ENCODE measurements around the gene PKP4.

The PKP4 gene

DNA sequence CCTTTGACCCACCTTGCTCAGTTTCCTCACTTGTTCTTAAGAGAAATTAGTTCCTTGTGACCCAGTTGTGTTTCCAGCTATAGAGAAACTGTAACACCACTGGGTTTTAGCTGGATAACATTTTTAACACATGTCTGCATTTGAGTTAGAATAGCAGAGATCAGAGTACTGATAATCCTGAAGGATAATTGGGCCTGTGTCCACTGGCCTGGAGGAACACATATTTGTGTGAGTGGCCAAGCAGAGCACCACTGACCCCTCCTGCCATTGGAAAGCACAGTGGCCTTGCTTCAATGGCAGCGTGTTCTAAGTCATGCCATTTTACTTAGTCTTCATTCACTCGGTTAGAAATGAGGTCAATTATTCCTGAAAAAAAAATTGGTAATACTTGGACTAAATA, 42.6 kb downstream of the PKP4 start:
- no peak for DNase-seq (ENCODE audit: low read depth in 2 of 2)

DNA sequence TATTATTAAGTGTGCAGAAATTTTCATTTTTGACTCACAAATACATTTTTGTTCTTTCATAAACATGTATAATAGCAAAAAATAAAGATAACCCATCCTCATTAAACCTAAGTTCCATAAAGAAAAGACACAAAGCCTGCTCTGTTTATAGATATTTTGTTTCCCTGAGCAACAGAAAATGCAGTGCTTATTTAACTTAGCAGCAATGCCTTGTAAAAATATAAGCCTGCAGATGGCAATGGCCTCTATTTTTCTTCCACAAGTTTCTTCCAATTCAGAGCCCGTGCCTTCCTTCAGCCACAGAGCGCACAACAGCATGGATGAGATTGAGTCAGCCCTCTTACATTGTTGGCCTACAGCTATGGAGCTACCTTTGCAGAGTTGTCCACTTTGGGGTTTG, 43.6 kb downstream of the PKP4 start:
- no peak for DNase-seq (ENCODE audit: low read depth in 2 of 2)

DNA sequence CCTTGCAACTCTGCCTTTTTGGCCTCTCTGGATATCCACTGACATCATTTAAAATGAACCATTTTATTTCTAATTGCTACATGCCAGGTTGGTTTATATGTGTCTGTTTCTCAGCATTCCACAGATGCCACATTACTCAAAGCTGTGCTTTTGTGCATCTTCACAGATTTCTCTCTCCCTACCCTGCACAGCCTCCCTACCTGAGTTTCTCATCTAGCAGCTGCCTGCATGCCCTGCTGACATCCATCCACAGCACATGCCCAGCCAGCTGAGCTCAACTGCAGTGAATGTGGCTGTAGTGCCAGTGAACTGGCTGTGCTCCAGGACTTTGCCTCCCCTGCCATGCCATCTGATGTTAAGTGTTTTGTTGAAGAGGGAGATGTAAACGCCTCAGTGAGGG, 44.5 kb downstream of the PKP4 start:
- DNase-seq (ENCODE audit: low read depth in 2 of 2): no peak

DNA sequence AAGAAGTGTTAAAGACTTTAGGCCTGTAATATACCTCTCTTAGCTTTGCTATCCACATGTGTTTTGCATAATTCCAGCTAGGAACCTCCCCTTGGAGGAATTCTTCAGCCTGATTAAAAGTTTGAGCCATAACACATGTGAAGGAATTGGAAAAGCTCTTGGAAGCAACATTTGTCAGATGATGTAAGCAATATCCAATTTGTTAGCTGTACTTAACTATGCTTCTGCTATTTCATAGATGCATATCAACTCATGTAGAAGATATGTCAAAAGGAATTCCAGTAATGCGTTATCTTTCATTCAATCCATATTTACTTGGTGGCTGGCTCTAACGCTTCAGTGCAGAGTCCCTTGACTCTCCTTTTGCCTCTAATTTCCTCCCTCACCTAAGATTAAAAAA, 46.2 kb downstream of the PKP4 start:
- DNase-seq (ENCODE audit: low read depth in 2 of 2): no peak

DNA sequence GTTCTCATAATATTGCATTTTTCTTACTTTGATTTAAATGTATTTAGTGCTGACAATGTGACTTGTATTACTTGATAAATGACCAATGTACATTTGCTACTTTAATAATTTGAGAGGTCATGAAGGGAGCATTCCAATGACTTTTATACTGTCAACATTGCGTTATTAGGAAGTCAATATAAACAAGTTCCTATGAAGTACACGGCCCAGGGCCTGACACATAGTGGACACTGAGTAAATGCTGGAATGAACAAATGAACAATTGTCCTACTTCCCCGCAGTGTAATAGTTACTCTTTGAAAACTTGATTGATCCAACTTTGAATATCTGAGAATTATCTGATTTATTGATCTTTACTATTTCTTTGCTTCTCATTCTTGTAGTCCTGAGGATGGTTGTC, 47.3 kb downstream of the PKP4 start:
- DNase-seq (ENCODE audit: low read depth in 2 of 2): no peak

DNA sequence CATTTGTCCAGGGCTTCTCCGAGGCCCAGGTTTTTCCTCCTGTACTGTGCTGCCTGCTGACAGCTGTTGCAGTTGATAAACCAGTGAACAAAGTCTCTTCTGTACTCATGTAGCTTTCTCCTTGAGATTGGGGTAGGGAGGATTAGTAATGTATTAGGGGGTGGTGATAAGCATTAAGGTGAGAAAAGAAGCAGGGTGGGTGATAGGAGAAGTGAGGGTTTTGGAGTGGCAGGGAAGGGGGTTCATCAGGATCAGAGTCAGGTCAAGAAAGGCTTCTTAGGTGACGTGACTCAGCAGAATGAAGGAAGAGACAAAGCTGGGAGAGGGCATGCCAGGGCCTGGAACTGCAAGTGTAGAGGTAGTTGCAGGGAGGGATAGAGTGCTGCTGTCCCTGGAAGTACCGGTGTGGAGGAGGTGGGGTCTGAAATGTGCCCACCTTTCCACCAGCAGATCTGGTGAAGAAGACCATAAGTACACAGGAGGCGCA, 48.7 kb downstream of the PKP4 start:
- DNase-seq (ENCODE audit: low read depth in 2 of 2): no peak

DNA sequence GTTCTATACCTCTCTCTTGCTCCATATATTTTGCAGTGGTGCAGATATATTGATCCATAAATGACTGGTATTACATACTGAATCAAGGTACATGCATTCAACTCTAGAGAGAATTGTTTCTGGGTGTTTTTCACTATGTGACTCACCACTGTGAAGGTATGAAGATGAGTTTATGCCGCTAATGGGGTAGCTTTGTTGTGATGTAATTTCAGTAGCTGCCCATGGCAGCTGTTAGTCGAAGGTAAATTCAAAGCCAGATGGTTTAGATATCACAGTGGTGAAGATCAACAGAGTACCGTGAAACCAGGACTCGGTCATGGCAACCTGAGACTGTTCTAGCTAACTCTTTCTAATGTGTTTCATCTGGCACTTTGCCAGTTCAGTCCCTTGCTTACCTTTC, 50.4 kb downstream of the PKP4 start:
- no peak for DNase-seq (ENCODE audit: low read depth in 2 of 2)

DNA sequence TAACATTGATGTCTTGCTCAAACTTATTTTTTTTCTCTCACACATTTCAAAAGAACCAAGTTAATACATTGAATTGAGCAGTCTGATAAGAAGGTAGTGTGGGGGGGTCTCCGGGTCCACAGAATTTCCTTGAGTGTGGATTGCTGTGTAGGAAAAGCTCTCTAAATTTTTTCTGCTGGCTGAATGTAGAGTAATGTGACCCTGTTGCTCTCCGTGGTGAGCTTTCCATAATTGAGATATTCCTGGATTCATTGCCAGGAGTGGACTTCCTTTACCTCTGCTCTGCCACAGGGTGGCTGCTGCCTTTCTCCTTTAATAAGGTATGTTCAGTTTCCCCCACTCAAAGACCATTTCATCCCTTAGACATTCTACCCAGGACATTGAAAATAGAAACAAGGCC, 50.9 kb downstream of the PKP4 start:
- DNase-seq (ENCODE audit: low read depth in 2 of 2): no peak

DNA sequence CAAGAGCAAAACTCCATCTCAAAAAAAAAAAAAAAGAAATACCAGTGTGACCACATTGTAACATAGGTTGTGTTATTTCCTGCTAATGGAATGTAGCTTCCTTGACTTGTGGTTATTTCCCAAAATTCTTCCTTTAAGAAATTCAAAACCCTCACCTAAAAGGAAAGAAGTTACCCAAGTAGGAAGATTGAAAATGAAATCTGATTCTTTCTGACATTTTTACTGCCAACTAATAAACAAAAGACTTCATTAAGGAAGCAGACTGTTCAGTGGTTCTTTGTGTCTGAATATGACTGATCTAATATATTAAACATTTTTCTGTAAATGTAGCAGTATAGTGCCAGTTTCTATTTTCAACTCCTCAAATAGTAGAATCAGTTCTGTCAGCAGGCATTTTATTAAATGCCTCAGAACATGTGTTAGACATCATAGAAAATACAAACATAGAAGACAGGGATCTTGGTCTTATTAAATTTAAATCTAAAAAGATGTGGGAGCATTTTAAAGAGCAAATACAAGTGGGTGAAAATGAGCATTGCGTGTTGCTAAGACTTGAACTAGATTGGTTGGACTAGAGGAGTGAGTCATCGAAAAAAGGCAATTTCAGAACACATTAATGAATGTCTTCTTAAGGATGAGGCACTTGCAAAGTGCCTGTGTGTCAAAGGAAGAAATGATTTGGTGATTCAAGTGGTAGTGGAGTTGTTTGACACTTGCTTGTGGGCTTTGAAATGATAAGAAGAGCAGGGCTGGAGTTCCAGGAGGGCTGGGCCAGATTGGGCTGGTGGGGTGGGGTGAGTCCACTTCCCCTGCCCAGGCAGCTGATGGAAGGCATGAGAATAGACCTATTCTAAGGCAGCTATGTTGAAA, 53.4 kb downstream of the PKP4 start:
- no peak for DNase-seq (ENCODE audit: low read depth in 2 of 2)

DNA sequence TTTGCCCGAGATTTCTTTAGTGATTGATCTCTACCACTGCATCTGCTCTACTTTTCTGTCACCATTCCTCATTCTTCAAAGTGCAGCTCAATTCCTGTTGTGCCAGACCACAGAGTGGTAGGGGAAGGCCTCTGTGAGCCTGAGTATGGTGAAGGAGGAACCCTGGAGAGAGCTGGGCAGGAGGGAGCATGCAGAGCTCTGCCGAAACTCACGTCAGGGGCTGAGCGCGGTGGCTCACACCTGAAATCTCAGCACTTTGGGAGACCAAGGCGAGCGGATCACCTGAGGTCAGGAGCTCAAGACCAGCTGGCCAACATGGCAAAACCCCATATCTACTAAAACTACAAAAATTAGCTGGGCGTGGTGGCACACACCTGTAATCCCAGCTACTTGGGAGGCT, 54.1 kb downstream of the PKP4 start:
- no peak for DNase-seq (ENCODE audit: low read depth in 2 of 2)

DNA sequence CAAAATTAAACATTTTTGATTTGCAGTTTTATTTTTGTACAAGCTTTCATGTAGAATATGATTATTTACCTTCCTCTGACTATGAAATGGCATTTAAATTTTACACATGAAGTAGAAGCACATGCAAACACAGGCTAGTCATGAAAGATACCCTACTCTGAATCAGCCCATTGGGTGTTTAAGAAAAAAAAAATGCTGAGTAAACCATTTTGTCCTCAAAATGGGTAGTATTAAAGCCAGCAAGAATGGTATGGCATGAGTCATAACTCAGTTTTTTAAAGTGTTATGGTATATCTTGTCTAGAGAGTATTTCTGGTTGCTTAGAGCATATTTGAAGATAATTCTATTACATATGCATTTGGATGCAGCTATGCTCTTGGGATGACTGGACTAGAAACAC, 55.0 kb downstream of the PKP4 start:
- no peak for DNase-seq (ENCODE audit: low read depth in 2 of 2)

DNA sequence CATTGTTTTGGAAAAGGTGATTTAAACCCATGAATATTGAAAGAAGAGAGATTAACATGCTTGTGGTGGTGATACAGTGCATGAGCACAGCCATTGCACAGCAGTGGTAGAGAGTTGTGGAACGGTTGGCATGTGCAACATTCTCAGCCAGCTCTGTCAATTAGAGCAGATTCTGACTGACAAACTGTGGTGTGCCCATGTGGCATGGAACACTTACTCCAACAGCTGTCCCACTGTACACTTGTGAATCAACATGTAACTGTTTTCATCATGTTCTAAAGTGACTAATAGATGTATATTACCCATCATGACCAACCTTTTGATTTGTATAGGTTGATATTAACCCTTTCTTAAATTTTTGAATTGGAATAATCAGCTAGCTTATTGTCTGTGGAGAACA, 55.6 kb downstream of the PKP4 start:
- DNase-seq (ENCODE audit: low read depth in 2 of 2): no peak

DNA sequence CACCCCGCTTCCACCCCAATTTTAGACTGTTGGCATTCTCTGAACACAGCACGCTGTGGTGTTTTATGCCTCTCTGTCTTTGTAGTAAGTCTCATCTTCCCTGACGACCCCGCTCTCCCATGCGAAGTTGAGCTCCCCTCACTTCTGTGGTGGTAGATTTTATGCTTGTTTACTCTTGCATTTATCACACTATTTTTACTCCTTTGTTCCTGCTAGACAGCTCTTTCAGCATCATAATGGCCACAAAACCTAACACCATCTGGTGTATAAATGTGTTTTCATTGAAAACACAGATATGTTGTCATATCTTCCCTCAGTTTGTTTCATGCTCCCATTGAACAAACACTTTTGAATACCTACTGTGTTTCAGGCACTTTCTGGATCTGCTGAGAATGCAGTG, 57.1 kb downstream of the PKP4 start:
- DNase-seq (ENCODE audit: low read depth in 2 of 2): no peak

DNA sequence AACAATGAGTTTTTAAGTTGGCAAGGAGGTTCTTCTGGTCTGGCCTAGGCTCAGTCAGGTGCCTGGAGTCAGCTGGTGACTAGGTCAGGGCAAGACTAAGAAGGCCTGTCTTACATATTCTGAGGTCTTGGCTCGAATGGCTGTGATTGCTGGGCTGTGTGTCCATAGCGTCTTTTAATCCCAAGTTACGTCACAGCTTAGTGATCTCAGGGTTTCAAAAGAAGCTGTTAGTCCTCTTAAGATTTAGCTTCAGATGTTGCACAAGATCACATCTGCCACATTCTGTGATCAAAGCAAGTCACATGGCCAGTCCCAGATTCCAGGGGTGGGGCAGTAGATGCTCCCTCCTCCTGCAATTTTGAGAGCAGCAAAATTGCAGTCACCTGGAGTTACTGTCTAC, 61.3 kb downstream of the PKP4 start:
- DNase-seq (ENCODE audit: low read depth in 2 of 2): no peak

DNA sequence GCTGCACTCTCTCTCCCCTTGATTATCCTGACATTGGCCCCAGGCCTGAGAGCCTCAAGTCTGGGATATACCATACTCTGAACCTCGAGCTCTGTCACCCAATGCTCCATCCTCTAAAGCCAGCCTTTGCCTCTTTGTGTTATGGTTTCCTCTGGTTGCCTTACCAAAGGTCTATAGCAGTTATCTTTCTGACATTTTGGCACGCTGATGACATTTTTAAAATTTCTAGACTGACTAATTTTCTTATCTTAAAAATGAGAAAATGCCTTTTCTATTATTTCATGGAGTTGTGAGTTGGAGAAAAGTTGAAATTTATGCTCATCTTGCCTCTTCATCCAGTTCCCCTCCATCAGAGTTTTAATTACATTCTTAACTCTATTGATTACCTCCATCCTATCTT, 62.7 kb downstream of the PKP4 start:
- DNase-seq (ENCODE audit: low read depth in 2 of 2): no peak

DNA sequence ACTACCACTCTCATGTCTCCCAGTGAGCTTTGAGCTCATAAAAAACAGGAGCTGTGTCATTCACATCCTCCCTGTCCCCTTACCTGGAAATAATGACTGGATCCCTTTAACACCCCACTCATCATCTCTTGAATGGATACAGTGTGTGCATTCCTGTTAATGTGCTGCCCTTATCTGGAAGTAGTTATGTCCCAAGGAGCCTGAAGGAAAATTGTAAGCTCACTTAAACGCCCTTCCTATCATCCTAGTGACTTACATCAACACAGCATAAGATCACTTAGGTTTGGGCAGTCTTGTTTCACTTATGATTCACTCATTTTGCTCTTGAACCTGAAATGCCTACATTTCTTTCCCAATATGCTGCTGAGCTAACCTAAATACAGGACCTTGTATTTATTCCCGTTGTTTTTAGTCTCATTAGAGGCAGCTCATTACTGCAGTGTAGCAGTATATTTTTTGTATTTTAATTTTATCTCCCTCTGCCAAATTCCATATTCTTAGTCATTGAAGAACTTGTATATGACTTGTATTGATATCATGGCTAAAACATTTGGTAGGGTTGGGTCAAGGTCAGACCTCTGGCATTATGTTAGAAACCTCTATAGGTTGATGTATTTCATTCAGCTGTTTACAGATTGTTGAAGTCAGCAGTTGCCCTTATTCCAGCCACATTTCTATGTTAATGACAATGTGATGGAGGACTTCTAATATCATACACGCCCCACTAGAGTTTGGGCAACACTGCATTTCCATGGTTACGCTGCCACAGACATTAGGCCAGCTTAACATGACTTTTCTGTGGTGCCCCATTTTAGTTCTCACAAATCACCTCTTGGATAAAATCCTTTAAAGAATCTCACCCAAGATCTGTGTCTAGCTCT, 72.9 kb downstream of the PKP4 start:
- no peak for DNase-seq (ENCODE audit: low read depth in 2 of 2)

DNA sequence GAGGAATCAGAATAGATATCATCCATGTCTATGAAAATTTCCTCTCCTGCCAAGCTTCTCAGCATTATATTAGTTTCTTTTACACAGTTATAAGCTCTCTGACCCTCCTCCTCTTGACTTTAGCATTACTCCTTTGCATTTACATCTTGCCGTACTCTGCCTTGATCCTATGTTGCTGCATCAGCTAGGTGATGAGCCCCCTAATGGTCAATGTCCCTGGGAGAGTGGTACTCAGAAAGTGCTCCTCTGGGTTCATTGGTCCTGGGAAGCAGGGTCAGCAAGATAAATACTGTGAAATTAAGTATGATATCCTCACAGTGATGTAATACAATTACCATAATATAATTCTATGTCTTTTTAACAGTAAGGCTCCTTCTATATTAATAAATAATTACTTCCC, 74.1 kb downstream of the PKP4 start:
- no peak for DNase-seq (ENCODE audit: low read depth in 2 of 2)

DNA sequence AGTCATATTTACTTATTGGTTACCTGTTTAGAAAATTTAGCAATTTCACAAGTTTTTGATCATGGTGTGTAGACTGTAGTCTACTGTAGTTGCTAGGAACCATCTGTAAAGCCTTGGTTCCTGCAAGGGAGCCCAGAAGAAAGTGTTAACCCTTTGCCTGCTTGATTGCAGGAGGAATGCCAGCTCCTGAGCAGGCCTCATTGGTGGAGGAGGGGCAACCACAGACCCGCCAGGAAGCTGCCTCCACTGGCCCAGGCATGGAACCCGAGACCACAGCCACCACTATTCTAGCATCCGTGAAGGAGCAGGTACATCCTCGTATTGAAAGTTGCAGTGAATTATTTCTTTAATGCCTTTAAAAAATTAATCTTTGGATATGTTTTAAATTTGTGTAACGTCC, 76.3 kb downstream of the PKP4 start:
- no peak for DNase-seq (ENCODE audit: low read depth in 2 of 2)

DNA sequence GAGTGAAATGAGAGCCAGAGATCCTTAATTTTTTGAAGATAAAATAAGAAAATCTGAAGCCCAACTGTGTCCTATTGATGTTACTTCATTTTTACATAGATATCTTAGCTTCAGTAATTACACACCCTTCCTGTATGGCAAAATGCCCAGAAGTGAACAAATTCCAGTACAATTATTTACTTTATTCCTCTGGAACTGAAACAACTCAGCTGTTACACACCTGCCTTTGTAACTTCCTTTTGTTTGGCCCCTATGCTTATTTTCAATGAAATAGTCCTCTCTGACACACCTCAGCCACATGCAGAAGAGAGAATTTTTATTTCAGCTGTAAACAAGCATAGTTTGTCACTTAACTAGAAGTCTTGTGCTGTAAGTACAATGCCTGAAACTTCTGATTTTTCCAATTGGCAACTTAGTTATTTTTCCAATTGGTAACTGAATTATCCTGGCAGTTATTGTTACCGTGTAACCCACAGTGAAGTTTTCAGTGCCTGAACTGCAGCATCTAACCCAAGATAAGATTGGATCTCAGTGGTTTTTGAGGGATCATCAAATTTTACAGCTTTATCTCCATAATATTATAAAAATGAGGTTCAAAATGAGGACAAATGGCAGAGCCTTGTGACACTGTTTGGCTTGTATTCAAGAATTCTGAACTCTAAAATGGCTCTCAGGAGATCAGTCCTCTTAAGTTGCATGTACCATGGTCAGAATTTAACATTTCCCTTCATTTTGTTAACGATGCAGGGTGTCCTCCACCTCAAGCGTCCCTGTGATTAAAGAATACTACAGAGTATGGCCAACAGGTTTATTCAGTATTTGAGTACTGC, 82.6 kb downstream of the PKP4 start:
- DNase-seq (ENCODE audit: low read depth in 2 of 2): no peak

DNA sequence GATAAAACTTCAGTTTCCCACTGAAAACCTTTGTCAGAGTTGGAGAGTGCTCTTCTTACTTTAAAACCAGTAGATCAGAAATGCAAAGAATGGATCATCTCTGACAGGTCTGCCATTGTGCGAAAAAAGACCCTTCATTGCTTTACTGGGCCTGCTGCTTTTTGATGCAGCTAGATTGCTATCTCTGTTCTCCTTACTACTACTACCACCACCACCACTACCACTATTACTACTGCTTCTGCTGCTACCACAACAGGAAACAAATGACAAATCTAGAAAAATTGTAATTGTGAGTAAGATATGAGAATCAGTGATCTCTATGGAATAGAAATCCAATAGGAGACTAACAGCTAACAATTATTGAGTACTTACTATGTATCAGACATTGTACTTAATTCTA, 85.8 kb downstream of the PKP4 start:
- DNase-seq (ENCODE audit: low read depth in 2 of 2): no peak

DNA sequence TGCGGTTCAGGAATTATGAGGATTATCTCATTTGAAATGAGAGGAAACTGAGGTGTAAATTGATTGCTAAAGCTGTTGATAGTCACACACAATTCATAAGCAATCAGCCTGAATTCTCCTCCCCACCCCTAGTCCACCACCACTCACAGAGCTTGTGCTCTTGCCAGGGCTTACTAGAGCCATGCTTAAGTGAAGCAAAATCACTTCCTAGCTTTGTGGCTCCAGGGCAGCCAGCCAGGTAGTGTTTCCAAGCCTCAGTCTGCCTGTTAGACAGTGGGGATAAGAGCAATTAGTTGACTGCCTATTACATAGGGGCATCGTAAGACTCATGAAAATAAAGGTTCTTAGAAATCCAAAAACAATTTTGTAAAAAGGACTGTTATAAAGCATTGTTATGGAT, 87.2 kb downstream of the PKP4 start:
- DNase-seq (ENCODE audit: low read depth in 2 of 2): no peak

DNA sequence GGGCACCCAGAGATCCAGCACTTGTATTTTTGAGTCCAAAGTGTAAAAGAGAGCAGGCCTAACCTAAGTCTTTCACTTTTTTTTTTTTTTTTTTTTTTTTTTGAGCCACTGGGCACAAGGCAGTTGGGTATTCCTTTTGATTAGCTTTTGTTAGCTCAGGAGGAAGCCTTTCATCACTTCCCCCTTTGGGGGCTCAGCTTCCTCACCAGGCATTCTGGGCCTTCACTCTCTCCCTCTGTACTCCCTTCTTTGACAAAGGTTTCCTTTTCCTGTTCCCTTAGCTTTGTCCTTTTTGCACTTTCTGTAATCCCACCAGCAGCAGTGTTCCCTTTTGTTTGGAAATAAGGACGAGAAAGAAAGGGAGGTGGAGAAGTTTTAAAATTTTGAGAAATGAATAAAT, 88.2 kb downstream of the PKP4 start:
- DNase-seq (ENCODE audit: low read depth in 2 of 2): no peak
